HT1080 (cell line): ENCODE data around the gene IRF7. TPM values are rescaled to one million over a fixed set of nuclear protein-coding genes. Genes with fewer than 3 reads are reported as not detected.

Experiments
- DNase-seq: peaks from one replicate; pipeline ENCODE4 v3.0.0-alpha.2; 2015; ENCODE audit warnings: low read depth
- small RNA-seq: library from RNA; depleted of rRNA; stranded (forward); fragments of <200 nt; gene quantifications from one replicate; pipeline ENCODE3, GENCODE V24; 2014
- total RNA-seq: library from RNA; depleted of rRNA; stranded (reverse); fragments of >200 nt; shearing (Covaris generic); gene quantifications from 2 replicates; pipeline ENCODE4 v1.2.3, GENCODE V29; 2014; rRNA removed

The IRF7 gene
- total RNA-seq, 1 experiment from 2014 or later: not detected

DNA sequence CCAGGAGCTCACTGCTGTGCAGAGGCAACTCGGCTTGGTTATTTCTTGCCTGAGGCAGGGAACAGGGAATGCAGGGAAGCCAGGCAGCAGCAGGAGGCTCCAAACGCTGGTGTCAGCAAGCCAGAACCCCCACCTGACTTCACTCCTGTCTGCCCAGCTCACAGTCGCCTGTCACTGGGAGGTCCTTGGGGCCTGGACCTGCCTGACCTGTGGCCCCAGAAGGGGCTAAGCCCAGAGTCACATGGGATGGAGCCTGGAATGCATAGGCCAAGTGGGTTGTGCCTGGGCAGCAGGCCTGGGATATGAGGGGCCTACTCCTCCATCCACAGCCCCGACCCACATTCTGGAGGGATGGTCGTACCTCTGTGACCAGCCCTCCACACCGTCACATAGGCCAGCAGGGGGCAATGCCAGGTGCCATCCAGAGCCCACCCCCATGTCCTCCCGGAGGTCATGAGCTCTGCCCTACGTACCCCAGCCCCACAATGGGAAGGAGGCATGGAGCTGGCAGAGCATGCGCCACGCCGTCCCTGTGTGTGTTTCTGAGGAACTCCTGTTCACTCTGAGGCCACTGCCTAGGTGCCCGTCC is 49.7 kb downstream of the IRF7 start:
- DNase-seq: no peak

DNA sequence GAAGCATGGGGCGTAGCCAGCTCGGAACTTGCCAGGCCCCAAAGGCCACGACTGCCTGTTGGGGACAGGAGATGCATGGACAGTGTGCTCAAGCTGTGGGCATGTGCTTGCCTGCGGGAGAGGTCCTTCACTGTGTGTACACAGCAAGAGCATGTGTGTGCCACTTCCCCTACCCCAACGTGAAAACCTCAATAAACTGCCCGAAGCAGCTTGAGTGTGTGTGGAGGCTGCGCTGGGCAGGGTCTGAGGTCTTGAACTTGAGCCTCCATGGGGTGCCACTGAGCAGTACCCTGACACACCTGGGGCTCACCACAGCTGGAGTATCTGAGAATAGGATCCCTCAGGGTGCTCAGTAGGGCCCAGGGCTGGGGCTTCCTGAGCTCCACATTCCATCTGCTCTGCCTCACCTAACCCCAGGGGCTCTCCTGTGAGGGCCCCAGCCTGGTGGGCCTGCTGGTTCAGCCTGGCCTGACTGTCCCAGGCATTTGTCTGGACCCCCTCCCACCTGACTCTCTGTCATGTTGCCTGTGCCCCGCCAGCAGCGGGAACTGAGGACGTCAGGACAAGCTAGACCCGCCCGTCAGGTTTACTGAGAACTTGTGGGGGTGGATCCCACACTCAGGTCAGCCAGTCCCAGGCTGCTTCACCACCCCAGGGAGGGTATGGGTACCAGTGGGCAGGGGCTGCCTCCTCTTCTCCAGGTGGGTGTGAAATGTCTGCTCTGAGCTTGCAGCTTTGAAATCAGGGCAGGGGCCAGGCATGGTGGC is 51.8 kb downstream of the IRF7 start:
- DNase-seq: no peak

DNA sequence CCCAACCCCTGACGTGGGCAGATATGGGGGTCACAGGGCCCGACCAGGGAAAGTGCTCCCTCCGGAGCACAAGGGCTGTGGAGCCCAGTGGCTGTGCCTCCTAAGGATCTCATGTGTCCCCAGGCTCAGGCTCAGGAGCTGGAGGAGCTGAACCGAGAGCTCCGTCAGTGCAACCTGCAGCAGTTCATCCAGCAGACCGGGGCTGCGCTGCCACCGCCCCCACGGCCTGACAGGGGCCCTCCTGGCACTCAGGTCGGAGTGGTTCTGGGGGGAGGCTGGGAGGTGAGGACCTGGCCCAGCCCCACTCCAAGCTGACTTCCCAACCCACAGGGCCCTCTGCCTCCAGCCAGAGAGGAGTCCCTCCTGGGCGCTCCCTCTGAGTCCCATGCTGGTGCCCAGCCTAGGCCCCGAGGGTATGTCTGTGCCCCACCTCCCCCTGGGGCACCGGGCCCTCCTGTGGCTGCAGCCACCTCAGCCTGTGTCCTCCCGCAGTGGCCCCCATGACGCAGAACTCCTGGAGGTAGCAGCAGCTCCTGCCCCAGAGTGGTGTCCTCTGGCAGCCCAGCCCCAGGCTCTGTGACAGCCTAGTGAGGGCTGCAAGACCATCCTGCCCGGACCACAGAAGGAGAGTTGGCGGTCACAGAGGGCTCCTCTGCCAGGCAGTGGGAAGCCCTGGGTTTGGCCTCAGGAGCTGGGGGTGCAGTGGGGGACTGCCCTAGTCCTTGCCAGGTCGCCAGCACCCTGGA is 52.5 kb downstream of the IRF7 start:
- DNase-seq: no peak

Small RNA genes lying within 50 kb of the gene (small RNA-seq; reads per million reads assigned to genes)
- 15.8 reads per million, percentile 92 among the genes with 10 or more reads in this experiment for gene MIR210

Other genes starting within 250 kb of the IRF7 start
- gene B4GALNT4, start 246.5 kb downstream of the IRF7 start, total RNA-seq: 3.0 and 8.1 TPM in 2 replicates
- gene PKP3, start 221.7 kb downstream of the IRF7 start, total RNA-seq: 12.0 and 13.1 TPM in 2 replicates
- gene SIGIRR, start 201.0 kb downstream of the IRF7 start, total RNA-seq: 17.1 and 20.9 TPM in 2 replicates
- gene ANO9, start 173.9 kb downstream of the IRF7 start, total RNA-seq: not detected in 2 replicates
- 24.7 and 29.7 TPM in 2 replicates for gene PTDSS2, start 165.7 kb downstream of the IRF7 start, total RNA-seq
- gene RNH1, start 108.7 kb downstream of the IRF7 start, total RNA-seq: 218 and 240 TPM in 2 replicates
- 89.6 and 93.9 TPM in 2 replicates for gene HRAS, start 80.4 kb downstream of the IRF7 start, total RNA-seq
- not detected in 2 replicates for gene LRRC56, start 78.4 kb downstream of the IRF7 start, total RNA-seq
- gene LMNTD2, start 55.2 kb downstream of the IRF7 start, total RNA-seq: 0.08 TPM in 1 of 2 replicates, not detected in the other
- gene RASSF7, start 55.0 kb downstream of the IRF7 start, total RNA-seq: 17.5 and 18.8 TPM in 2 replicates
- 37.0 and 40.5 TPM in 2 replicates for gene PHRF1, start 39.5 kb downstream of the IRF7 start, total RNA-seq
- not detected in 2 replicates for gene CDHR5, start 9.0 kb upstream of the IRF7 start, total RNA-seq
- not detected in 2 replicates for gene SCT, start 11.2 kb upstream of the IRF7 start, total RNA-seq
- gene DRD4, start 21.3 kb upstream of the IRF7 start, total RNA-seq: 0.31 and 0.50 TPM in 2 replicates
- gene DEAF1, start 79.3 kb upstream of the IRF7 start, total RNA-seq: 64.5 and 75.0 TPM in 2 replicates
- gene TMEM80, start 79.9 kb upstream of the IRF7 start, total RNA-seq: 23.6 and 27.9 TPM in 2 replicates
- gene EPS8L2, start 90.3 kb upstream of the IRF7 start, total RNA-seq: 38.3 and 42.6 TPM in 2 replicates
- gene TALDO1, start 131.5 kb upstream of the IRF7 start, total RNA-seq: 235 and 266 TPM in 2 replicates
- gene GATD1, start 161.5 kb upstream of the IRF7 start, total RNA-seq: 19.6 and 27.6 TPM in 2 replicates
- gene CEND1, start 174.1 kb upstream of the IRF7 start, total RNA-seq: 0.53 and 1.0 TPM in 2 replicates
- gene SLC25A22, start 182.3 kb upstream of the IRF7 start, total RNA-seq: 33.9 and 47.5 TPM in 2 replicates
- gene PIDD1, start 189.3 kb upstream of the IRF7 start, total RNA-seq: 7.4 and 12.3 TPM in 2 replicates
- gene RPLP2, start 194.0 kb upstream of the IRF7 start, total RNA-seq: 1,130 and 1,145 TPM in 2 replicates
- 18.1 and 39.0 TPM in 2 replicates for gene PNPLA2, start 203.0 kb upstream of the IRF7 start, total RNA-seq
- not detected in 2 replicates for gene CRACR2B, start 212.0 kb upstream of the IRF7 start, total RNA-seq
- 483 and 506 TPM in 2 replicates for gene CD151, start 217.0 kb upstream of the IRF7 start, total RNA-seq
- gene POLR2L, start 226.6 kb upstream of the IRF7 start, total RNA-seq: 537 and 672 TPM in 2 replicates
- 178 and 205 TPM in 2 replicates for gene TSPAN4, start 226.9 kb upstream of the IRF7 start, total RNA-seq